ENCODE measurements around the gene FUT9. TPM values are rescaled to one million over a fixed set of nuclear protein-coding genes. Genes with fewer than 3 reads are reported as not detected.

FUT9 gene
- total and polyA plus RNA-seq, 2 of the 8 experiments (the other 6 are each of a cell fraction or from before 2014, with no cell fraction given) = 0.85 to 4.9 TPM

DNA sequence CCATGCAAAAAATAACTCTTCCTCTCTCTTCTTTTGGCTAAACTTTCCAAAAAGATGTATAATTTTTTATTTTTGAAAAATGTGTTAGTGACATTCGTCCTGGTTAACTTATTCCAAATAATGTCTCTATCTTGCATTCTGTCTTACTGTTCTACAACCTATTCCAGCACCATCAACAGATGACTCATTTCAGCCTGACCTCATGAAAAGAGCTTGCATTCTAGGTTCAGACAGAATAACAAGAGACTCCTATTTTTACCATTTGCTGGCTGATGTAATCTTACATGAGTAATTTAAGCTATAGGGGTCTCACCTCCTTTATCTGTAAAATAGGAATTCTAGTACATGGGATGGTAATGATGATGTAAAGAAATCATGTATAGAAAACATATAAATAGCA, 109.0 kb downstream of the FUT9 start (continued):
- TF ChIP-seq ZNF274 (IDR thresholded peaks at IDR 0.05; ENCODE audit: borderline replicate concordance, extremely low read depth, low read length) (no peak), SP1 (IDR thresholded peaks at IDR 0.05; ENCODE audit: low read depth, low read length) (no peak), SP2 (IDR thresholded peaks at IDR 0.05; ENCODE audit: low read length) (no peak), ASH2L (IDR thresholded peaks at IDR 0.05; ENCODE audit: low read length) (no peak), JUND (IDR thresholded peaks at IDR 0.05; ENCODE audit: low read length) (no peak)
